Measurements from ENCODE around the gene PAPPA. TPM values are rescaled to one million over a fixed set of nuclear protein-coding genes. Genes with fewer than 3 reads are reported as not detected.
A peak's percentile ranks its signal among the peaks of the same experiment; 100 is the strongest.

Gene PAPPA
- total RNA-seq, 1 donor: 56.5 TPM

DNA sequence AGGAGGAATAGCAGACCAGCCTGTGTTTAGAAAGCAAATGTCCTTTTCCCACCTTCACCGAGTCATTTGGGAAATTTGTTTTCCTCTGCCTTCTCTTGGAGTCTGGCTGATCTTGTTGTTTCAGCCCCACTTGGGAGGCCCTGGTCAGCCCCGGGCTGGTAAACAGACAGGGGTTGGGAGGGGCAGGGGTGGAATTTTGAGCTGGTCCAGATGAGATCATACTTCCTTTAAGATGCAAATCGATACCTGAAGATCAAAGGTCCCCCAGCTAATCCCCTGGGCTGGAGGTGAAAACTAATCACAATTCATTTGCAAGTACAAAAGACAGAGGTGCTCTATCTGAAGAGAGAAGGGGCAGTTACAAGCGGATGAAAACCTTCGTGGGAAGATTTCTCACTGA is 118.4 kb downstream of the PAPPA start:
- Histone ChIP-seq H3K4me1 (ENCODE audit: insufficient read depth, low read length) (peaks cover 38% of the 10 kb centered on the region), H3K4me3 (ENCODE audit: insufficient read depth, low read length) (no peak overlapping the region), H3K36me3 (ENCODE audit: insufficient read depth, low read length) (peaks cover 11% of the 10 kb centered on the region), H3K79me2 (ENCODE audit: insufficient read depth, low read length) (no peaks in the 10 kb centered on the region), H2AFZ (ENCODE audit: low read length) (no peak overlapping the region), H4K20me1 (ENCODE audit: insufficient read depth, low read length) (no peaks in the 10 kb centered on the region), H3K27me3 (ENCODE audit: insufficient read depth, low read length) (no peaks in the 10 kb centered on the region), H3K27ac (ENCODE audit: low read depth, low read length) (no peak overlapping the region), H3K4me2 (ENCODE audit: insufficient read depth, low read length) (no peak overlapping the region), H3K9me3 (ENCODE audit: low read depth, low read length) (no peaks in the 10 kb centered on the region)
- no peak for DNase-seq (ENCODE audit: insufficient read length, low spot score, missing footprints)
- TF ChIP-seq, protein P1, sequence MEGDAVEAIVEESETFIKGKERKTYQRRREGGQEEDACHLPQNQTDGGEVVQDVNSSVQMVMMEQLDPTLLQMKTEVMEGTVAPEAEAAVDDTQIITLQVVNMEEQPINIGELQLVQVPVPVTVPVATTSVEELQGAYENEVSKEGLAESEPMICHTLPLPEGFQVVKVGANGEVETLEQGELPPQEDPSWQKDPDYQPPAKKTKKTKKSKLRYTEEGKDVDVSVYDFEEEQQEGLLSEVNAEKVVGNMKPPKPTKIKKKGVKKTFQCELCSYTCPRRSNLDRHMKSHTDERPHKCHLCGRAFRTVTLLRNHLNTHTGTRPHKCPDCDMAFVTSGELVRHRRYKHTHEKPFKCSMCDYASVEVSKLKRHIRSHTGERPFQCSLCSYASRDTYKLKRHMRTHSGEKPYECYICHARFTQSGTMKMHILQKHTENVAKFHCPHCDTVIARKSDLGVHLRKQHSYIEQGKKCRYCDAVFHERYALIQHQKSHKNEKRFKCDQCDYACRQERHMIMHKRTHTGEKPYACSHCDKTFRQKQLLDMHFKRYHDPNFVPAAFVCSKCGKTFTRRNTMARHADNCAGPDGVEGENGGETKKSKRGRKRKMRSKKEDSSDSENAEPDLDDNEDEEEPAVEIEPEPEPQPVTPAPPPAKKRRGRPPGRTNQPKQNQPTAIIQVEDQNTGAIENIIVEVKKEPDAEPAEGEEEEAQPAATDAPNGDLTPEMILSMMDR (IDR thresholded peaks at IDR 0.05; ENCODE audit: extremely low read depth, low read depth, low read length): no peak

DNA sequence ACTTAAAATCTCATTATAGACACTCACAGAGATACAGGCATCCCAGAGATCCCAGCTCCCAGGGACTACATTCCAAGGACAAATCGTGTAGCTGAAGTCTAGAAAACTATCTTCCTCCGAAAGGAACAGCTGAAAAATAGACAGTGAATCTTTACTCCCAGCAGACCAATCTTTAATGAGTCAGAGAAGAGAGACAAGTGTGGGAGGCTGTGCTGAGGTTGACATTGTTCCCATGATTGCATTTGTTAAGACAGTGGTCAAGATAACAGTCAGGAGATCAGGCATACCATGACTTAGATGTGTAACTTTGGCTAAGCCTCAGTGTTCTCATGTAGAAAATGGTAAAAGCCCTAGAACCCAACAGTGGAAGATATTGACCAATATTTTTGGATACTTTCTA is 120.7 kb downstream of the PAPPA start:
- H3K79me2 ChIP-seq (ENCODE audit: insufficient read depth, low read length): no peaks in the 10 kb centered on the region
- no peaks in the 10 kb centered on the region for H3K27me3 ChIP-seq (ENCODE audit: insufficient read depth, low read length)
- H3K4me2 ChIP-seq (ENCODE audit: insufficient read depth, low read length): peak overlapping the region; percentile 2
- DNase-seq (ENCODE audit: insufficient read length, low spot score, missing footprints): peak; percentile 86
- TF ChIP-seq, protein P1 (IDR thresholded peaks at IDR 0.05; ENCODE audit: extremely low read depth, low read depth, low read length): no peak
- peaks cover 11% of the 10 kb centered on the region for H3K36me3 ChIP-seq (ENCODE audit: insufficient read depth, low read length)
- H3K9me3 ChIP-seq (ENCODE audit: low read depth, low read length): no peaks in the 10 kb centered on the region
- no peak overlapping the region for H2AFZ ChIP-seq (ENCODE audit: low read length)
- H3K4me1 ChIP-seq (ENCODE audit: insufficient read depth, low read length): peaks cover 49% of the 10 kb centered on the region
- H4K20me1 ChIP-seq (ENCODE audit: insufficient read depth, low read length): no peaks in the 10 kb centered on the region
- peak overlapping the region; percentile 88 for H3K27ac ChIP-seq (ENCODE audit: low read depth, low read length)
- H3K4me3 ChIP-seq (ENCODE audit: insufficient read depth, low read length): no peak overlapping the region

DNA sequence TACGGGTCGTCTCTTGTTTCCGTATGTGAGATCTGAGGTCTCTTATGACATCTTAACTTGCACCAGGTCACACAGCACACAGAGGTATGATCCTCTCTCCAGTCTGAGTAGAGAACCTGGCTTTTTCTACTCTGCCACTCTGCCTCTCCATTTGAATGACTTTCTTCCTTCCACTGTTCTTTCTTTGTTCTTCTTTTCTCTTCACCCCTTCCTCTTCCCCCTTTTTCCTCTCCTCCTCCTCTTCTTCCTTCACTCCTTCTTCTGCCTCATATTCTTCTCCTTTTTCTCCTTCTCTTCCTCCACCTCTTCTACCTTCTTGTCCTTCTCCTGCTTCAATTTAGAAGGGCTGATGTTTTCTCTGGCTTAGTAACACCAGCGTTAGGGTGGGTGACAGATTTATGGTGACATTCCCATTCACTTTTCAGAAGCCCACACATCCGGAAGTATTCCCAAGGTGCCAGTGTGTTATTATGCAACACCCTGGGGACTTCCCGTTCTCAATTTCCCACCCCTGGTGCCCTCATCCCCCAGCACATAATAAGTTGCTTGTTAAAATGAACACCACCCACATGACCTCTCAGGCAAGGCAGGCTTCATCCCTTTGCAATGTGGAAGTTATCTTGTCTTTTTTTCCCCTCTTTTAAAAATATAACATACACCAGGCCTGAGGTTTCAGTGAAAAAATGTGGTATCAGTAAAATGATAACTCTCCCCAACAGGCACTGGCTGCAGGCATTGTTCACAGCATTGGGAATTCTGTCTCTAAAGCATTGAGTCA is 122.0 kb downstream of the PAPPA start:
- H4K20me1 ChIP-seq (ENCODE audit: insufficient read depth, low read length): no peaks in the 10 kb centered on the region
- DNase-seq (ENCODE audit: insufficient read length, low spot score, missing footprints): peak; percentile 58
- peak overlapping the region; percentile 88 for H3K27ac ChIP-seq (ENCODE audit: low read depth, low read length)
- peaks cover 49% of the 10 kb centered on the region for H3K4me1 ChIP-seq (ENCODE audit: insufficient read depth, low read length)
- H3K79me2 ChIP-seq (ENCODE audit: insufficient read depth, low read length): no peaks in the 10 kb centered on the region
- TF ChIP-seq, protein P1 (IDR thresholded peaks at IDR 0.05; ENCODE audit: extremely low read depth, low read depth, low read length): no peak
- H3K9me3 ChIP-seq (ENCODE audit: low read depth, low read length): no peaks in the 10 kb centered on the region
- no peak overlapping the region for H2AFZ ChIP-seq (ENCODE audit: low read length)
- H3K4me2 ChIP-seq (ENCODE audit: insufficient read depth, low read length): peak overlapping the region; percentile 28
- no peaks in the 10 kb centered on the region for H3K27me3 ChIP-seq (ENCODE audit: insufficient read depth, low read length)
- H3K4me3 ChIP-seq (ENCODE audit: insufficient read depth, low read length): peak overlapping the region; percentile 1
- peaks cover 11% of the 10 kb centered on the region for H3K36me3 ChIP-seq (ENCODE audit: insufficient read depth, low read length)

DNA sequence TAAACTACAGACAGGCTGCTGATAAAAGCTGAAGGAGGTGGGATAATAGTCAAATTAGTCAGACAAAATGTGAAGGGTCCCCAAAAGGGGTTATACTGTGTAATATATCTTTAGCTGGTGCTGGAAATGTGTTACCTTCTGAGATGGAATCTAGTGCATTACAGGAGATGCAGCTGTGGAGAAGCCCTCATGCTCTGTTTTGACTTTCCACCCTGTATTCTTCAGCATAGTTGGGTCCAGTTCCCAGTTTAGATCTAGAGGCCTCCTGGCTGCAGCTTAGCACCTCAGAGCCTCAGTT is 122.6 kb downstream of the PAPPA start:
- no peak overlapping the region for H2AFZ ChIP-seq (ENCODE audit: low read length)
- H3K4me2 ChIP-seq (ENCODE audit: insufficient read depth, low read length): peak overlapping the region; percentile 2
- TF ChIP-seq, protein P1 (IDR thresholded peaks at IDR 0.05; ENCODE audit: extremely low read depth, low read depth, low read length): no peak
- peaks cover 49% of the 10 kb centered on the region for H3K4me1 ChIP-seq (ENCODE audit: insufficient read depth, low read length)
- no peaks in the 10 kb centered on the region for H3K9me3 ChIP-seq (ENCODE audit: low read depth, low read length)
- DNase-seq (ENCODE audit: insufficient read length, low spot score, missing footprints): no peak
- H3K79me2 ChIP-seq (ENCODE audit: insufficient read depth, low read length): no peaks in the 10 kb centered on the region
- peaks cover 9% of the 10 kb centered on the region for H3K36me3 ChIP-seq (ENCODE audit: insufficient read depth, low read length)
- no peak overlapping the region for H3K4me3 ChIP-seq (ENCODE audit: insufficient read depth, low read length)
- H3K27ac ChIP-seq (ENCODE audit: low read depth, low read length): peak overlapping the region; percentile 88
- no peaks in the 10 kb centered on the region for H4K20me1 ChIP-seq (ENCODE audit: insufficient read depth, low read length)
- no peaks in the 10 kb centered on the region for H3K27me3 ChIP-seq (ENCODE audit: insufficient read depth, low read length)
